Mesenchymal stem cell (in vitro differentiated cells and primary cell): ENCODE data around the gene TRIM27.
"Not testable (repeated sequence)": the region's sequence is repeated elsewhere in the genome, so short reads cannot be mapped to it uniquely, and the experiment has no call there.

Experiments used
- DNase-seq: peaks from one replicate; pipeline ENCODE4 v3.0.0-alpha.2; 2013
- H2AFZ ChIP-seq: one replicate; pipeline ENCODE4 v1.6.1; 2013; ENCODE audit warnings: low read depth, mild to moderate bottlenecking, control low read depth, inconsistent platforms, low read length, moderate library complexity
- H2AK5ac ChIP-seq: 2 replicates; pipeline ENCODE4 v1.6.1; 2013; ENCODE audit warnings: low read length, moderate library complexity, mild to moderate bottlenecking, inconsistent platforms; ENCODE audit not compliant: severe bottlenecking
- H2BK120ac ChIP-seq: one replicate; pipeline ENCODE4 v1.6.1; 2013; ENCODE audit warnings: low read depth, mild to moderate bottlenecking, inconsistent platforms, low read length, moderate library complexity
- H2BK12ac ChIP-seq, 2 experiments: one replicate each; pipeline ENCODE4 v1.6.1; 2013; ENCODE audit warnings: inconsistent platforms in 2 of 2, low read length in 2 of 2, mild to moderate bottlenecking in 2 of 2, moderate library complexity in 2 of 2, control low read depth in 1 of 2
- H2BK15ac ChIP-seq: one replicate; pipeline ENCODE4 v1.6.1; 2013; ENCODE audit warnings: mild to moderate bottlenecking, low read depth, inconsistent platforms; ENCODE audit not compliant: poor library complexity, severe bottlenecking
- H2BK5ac ChIP-seq: 2 replicates; pipeline ENCODE4 v1.6.1; 2013; ENCODE audit warnings: low read depth, mild to moderate bottlenecking, low read length, control low read depth, inconsistent platforms; ENCODE audit not compliant: poor library complexity, severe bottlenecking
- H3K14ac ChIP-seq, 2 experiments: one replicate each; pipeline ENCODE4 v1.6.1; 2013; ENCODE audit warnings: inconsistent platforms in 2 of 2, low read length in 2 of 2, control low read depth in 1 of 2, mild to moderate bottlenecking in 1 of 2, moderate library complexity in 1 of 2
- H3K18ac ChIP-seq, 2 experiments: one replicate each; pipeline ENCODE4 v1.6.1; 2013; ENCODE audit warnings: inconsistent platforms in 2 of 2, low read length in 2 of 2, control low read depth in 1 of 2, low read depth in 1 of 2, mild to moderate bottlenecking in 1 of 2
- H3K23ac ChIP-seq, 2 experiments: one replicate each; pipeline ENCODE4 v1.6.1; 2013; ENCODE audit warnings: inconsistent platforms in 2 of 2, low read length in 2 of 2, mild to moderate bottlenecking in 2 of 2, moderate library complexity in 2 of 2, control low read depth in 1 of 2
- H3K27ac ChIP-seq: 2 replicates; pipeline ENCODE4 v1.5.1; 2013; ENCODE audit warnings: mild to moderate bottlenecking, moderate library complexity, low read length, control low read depth, inconsistent platforms; ENCODE audit not compliant: poor library complexity, severe bottlenecking
- H3K27me3 ChIP-seq, 2 experiments: 2 replicates each; pipeline versions ENCODE4 v1.6.1 to v1.7.0; 2013; ENCODE audit warnings: low read length in 2 of 2, mild to moderate bottlenecking in 2 of 2, moderate library complexity in 2 of 2, control low read depth in 1 of 2, inconsistent platforms in 1 of 2; ENCODE audit not compliant: control insufficient read depth in 1 of 2, insufficient read depth in 1 of 2
- H3K36me3 ChIP-seq, 2 experiments: 2 replicates each; pipeline versions ENCODE4 v1.6.1 to v1.7.0; 2013; ENCODE audit warnings: low read length in 2 of 2, control low read depth in 1 of 2, inconsistent platforms in 1 of 2, low read depth in 1 of 2, mild to moderate bottlenecking in 1 of 2; ENCODE audit not compliant: insufficient read depth in 2 of 2, control insufficient read depth in 1 of 2
- H3K4ac ChIP-seq, 2 experiments: one replicate each; pipeline ENCODE4 v1.6.1; 2013; ENCODE audit warnings: inconsistent platforms in 2 of 2, low read length in 2 of 2, mild to moderate bottlenecking in 2 of 2, moderate library complexity in 2 of 2, control low read depth in 1 of 2, low read depth in 1 of 2
- H3K4me1 ChIP-seq: 2 replicates; pipeline ENCODE4 v1.6.1; 2013; ENCODE audit warnings: low read depth, low read length, control low read depth; ENCODE audit not compliant: control insufficient read depth, insufficient read depth
- H3K4me2 ChIP-seq: 2 replicates; pipeline ENCODE4 v1.6.1; 2013; ENCODE audit warnings: low read length, mild to moderate bottlenecking, inconsistent platforms; ENCODE audit not compliant: poor library complexity, severe bottlenecking
- H3K4me3 ChIP-seq, 2 experiments: 2 replicates each; pipeline versions ENCODE4 v1.5.1 to v1.7.0; 2013; ENCODE audit warnings: low read length in 2 of 2, mild to moderate bottlenecking in 2 of 2, control low read depth in 1 of 2, low read depth in 1 of 2; ENCODE audit not compliant: insufficient read depth in 1 of 2
- H3K79me1 ChIP-seq: replicated peaks from 2 replicates; pipeline ENCODE4 v1.6.1; 2013; ENCODE audit warnings: mild to moderate bottlenecking, control low read depth, low read length, inconsistent platforms; ENCODE audit not compliant: poor library complexity, severe bottlenecking
- H3K9ac ChIP-seq: 2 replicates; pipeline ENCODE4 v1.7.0; 2013; ENCODE audit warnings: mild to moderate bottlenecking, low read length, moderate library complexity
- H3K9me3 ChIP-seq: 2 replicates; pipeline ENCODE4 v1.7.0; 2013; ENCODE audit warnings: mild to moderate bottlenecking, low read length; ENCODE audit not compliant: control insufficient read depth
- H4K8ac ChIP-seq: one replicate; pipeline ENCODE4 v1.6.1; 2013; ENCODE audit warnings: inconsistent platforms, mild to moderate bottlenecking, low read length, moderate library complexity
- H4K91ac ChIP-seq: one replicate; pipeline ENCODE4 v1.6.1; 2013; ENCODE audit warnings: mild to moderate bottlenecking, low read length, inconsistent platforms
- WGBS: methylation state at CpG from one replicate; pipeline ENCODE4 v1.1.7; 2013; ENCODE audit warnings: mixed read lengths; 5-methylcytosine and 5-hydroxymethylcytosine counted together

TRIM27 gene

GRCh38 chr6:28965706-28966105, 41.9 kb upstream of the TRIM27 start:
- no peak overlapping the region for H2BK12ac ChIP-seq
- no peak overlapping the region for H3K4ac ChIP-seq
- no peaks in the 10 kb centered on the region for H3K36me3 ChIP-seq
- peaks cover 10% of the 10 kb centered on the region for H3K9me3 ChIP-seq
- H3K14ac ChIP-seq: no peak overlapping the region
- H2BK5ac ChIP-seq: no peak overlapping the region
- WGBS: 88% methylated on average over 2 of the region's 2 CpGs
- H3K4me1 ChIP-seq: no peaks in the 10 kb centered on the region
- H2AK5ac ChIP-seq: no peak overlapping the region
- no peak overlapping the region for H2BK15ac ChIP-seq
- DNase-seq: no peak
- no peak overlapping the region for H3K18ac ChIP-seq
- no peak overlapping the region for H4K8ac ChIP-seq
- no peak overlapping the region for H3K23ac ChIP-seq
- no peak overlapping the region for H3K4me3 ChIP-seq
- no peaks in the 10 kb centered on the region for H3K27me3 ChIP-seq
- H3K79me1 ChIP-seq: no peaks in the 10 kb centered on the region
- H3K27ac ChIP-seq: no peak overlapping the region
- H3K4me2 ChIP-seq: no peak overlapping the region
- no peak overlapping the region for H4K91ac ChIP-seq
- no peak overlapping the region for H2BK120ac ChIP-seq
- no peak overlapping the region for H3K9ac ChIP-seq
- H2AFZ ChIP-seq: no peak overlapping the region

- Histone ChIP-seq H4K8ac (no peak overlapping the region), H2BK5ac (no peak overlapping the region), H3K4me3 (no peak overlapping the region), H2BK15ac (no peak overlapping the region), H3K23ac (no peak overlapping the region), H2AFZ (no peak overlapping the region), H3K79me1 (no peaks in the 10 kb centered on the region), H2BK12ac (no peak overlapping the region), H3K18ac (no peak overlapping the region), H3K4ac (no peak overlapping the region), H3K4me1 (no peaks in the 10 kb centered on the region), H3K36me3 (no peaks in the 10 kb centered on the region), H3K9me3 (no peaks in the 10 kb centered on the region), H2AK5ac (no peak overlapping the region), H4K91ac (no peak overlapping the region), H3K4me2 (no peak overlapping the region), H2BK120ac (no peak overlapping the region), H3K14ac (no peak overlapping the region), H3K27ac (no peak overlapping the region), H3K9ac (no peak overlapping the region), H3K27me3 (peaks cover 0 to 4% of the 10 kb centered on the region in 2 experiments)
- no peak for DNase-seq
- WGBS: 96% methylated on average over 3 of the region's 4 CpGs
Measured at GRCh38 chr6:28960846-28961500, 37.2 kb upstream of the TRIM27 start.

GRCh38 chr6:28958561-28959243, 34.9 kb upstream of the TRIM27 start:
- not testable (repeated sequence) for H3K4me3 ChIP-seq, H3K36me3 ChIP-seq, H3K4me1 ChIP-seq, H2BK120ac ChIP-seq, H3K14ac ChIP-seq, DNase-seq, H3K27ac ChIP-seq, H3K9me3 ChIP-seq, H2AK5ac ChIP-seq, H3K4ac ChIP-seq, H2BK12ac ChIP-seq, H3K9ac ChIP-seq, H2BK15ac ChIP-seq, H3K4me2 ChIP-seq, H2BK5ac ChIP-seq, H3K27me3 ChIP-seq, H2AFZ ChIP-seq, H3K79me1 ChIP-seq, H3K18ac ChIP-seq, H3K23ac ChIP-seq, H4K91ac ChIP-seq, H4K8ac ChIP-seq
- 79% methylated on average over 11 of the region's 13 CpGs for WGBS

GRCh38 chr6:28957795-28958314, 34.1 kb upstream of the TRIM27 start:
- H3K4me1 ChIP-seq, H3K9me3 ChIP-seq, H4K91ac ChIP-seq, H3K36me3 ChIP-seq, H2BK5ac ChIP-seq, H3K27ac ChIP-seq, H2BK15ac ChIP-seq, H3K4me3 ChIP-seq, H2AK5ac ChIP-seq, H3K4me2 ChIP-seq, H2BK120ac ChIP-seq, H2AFZ ChIP-seq, H3K23ac ChIP-seq, H3K14ac ChIP-seq, H4K8ac ChIP-seq, H3K18ac ChIP-seq, H3K79me1 ChIP-seq, H3K4ac ChIP-seq, H2BK12ac ChIP-seq, H3K9ac ChIP-seq, H3K27me3 ChIP-seq, DNase-seq: not testable (repeated sequence)
- WGBS: 95% methylated on average over 24 of the region's 24 CpGs
